ENCODE data around the gene WDR4.

DNA sequence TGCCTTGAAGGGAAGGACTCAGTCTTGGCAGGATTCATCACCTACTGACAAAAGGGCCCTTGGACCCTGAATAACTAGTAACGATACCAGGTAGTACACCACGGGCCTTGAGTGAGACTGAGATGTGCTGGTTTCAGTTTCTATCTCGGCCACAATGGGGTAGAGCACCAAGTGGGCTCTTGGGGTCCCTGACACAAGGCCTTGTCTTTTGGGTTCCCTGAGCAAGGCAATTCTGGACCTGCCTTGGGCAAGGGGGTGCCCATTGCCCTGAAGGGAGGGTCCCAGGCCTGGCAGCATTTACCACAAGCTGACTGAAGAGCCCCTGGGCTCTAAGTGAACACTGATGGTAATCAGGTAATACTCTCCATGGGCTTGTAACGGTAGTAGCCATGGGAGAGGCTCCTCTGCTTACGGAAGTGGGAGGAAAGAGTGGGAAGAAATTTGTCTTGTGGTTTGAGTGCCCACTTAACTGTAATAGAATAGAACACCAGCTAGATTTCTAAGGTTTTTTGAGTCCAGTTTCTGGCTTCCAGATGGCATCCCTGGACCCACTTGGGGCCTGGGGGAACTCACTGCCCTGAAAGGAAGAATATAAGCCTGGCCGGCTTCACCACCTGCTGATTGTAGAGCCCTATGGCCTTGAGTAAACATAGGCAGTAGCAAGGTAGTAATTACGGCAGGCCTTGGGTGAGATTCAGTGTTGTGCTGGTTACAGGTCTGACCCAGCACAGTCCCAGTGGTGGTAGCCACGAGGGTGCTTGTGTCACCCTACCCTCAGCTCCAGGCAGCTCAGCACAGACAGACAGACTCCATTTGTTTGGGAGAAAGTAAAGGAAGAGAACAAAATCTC is 58.5 kb downstream of the WDR4 start:
- no peak for TF ChIP-seq BHLHE40 (IDR thresholded peaks at IDR 0.05; ENCODE audit: borderline replicate concordance)
- no peak for TF ChIP-seq ELF4 (IDR thresholded peaks at IDR 0.05)

All from HEK293T (cell line).